K562 (cell line): ENCODE results near the gene C13orf46. TPM values are rescaled to one million over a fixed set of nuclear protein-coding genes. Genes with fewer than 3 reads are reported as not detected.

Source experiments
- ATAC-seq: fragments of 200-7000 bp; cut with Tn5 transposase; 3 replicates; pipeline ENCODE4 v1.9.1; 2020; ENCODE audit warnings: moderate library complexity
- BruUV-seq: library from RNA; stranded (reverse); fragments of 400-500 nt; replicated peaks from 2 replicates; lab custom pipeline; 2021; lab: Mats Ljungman, UMichigan
- CTCF ChIA-PET: fragments of 300-600 bp; formaldehyde crosslinking; extraction: SDS; loops from one replicate; lab custom pipeline; 2021; ENCODE audit warnings: low intra/inter-chr PET ratio; lab: Yijun Ruan, JAX
- POLR2A ChIA-PET: fragments of 300-600, 350-650 bp; sonication (Branson Sonifier 250); formaldehyde crosslinking; extraction: SDS; loops from one replicate; lab custom pipeline; 2021; ENCODE audit warnings: antibody characterized with exemption, inconsistent platforms; lab: Yijun Ruan, JAX
- DNase-seq, 4 experiments: peaks; one replicate each; pipeline versions ENCODE4 v3.0.0 to v3.0.0-alpha.2; 2011 to 2018; ENCODE audit warnings: low spot score in 3 of 4, mixed read lengths in 3 of 4; ENCODE audit errors: extremely low read depth in 1 of 4
- FAIRE-seq: peaks from 2 replicates; lab custom pipeline; 2011; peaks lifted over from hg19 to GRCh38; lab: Jason Lieb, UNC
- H2AFZ ChIP-seq: 2 replicates; pipeline ENCODE4 v1.6.0; 2011; ENCODE audit warnings: low read depth, low read length, control low read depth, inconsistent platforms
- H3K27ac ChIP-seq: fragments of 200-600 bp; 3 replicates; pipeline ENCODE4 v1.8.0; 2011; ENCODE audit warnings: low read depth, mild to moderate bottlenecking, control low read depth, inconsistent platforms, low read length, moderate library complexity, mixed read lengths; ENCODE audit errors: extremely low read depth
- H3K27me3 ChIP-seq, 2 experiments: fragments of 300-600 bp in 1 of 2; 2 replicates in 1 of 2; 3 replicates in 1 of 2; pipeline versions ENCODE4 v1.6.0 to v1.8.0; 2011; ENCODE audit warnings: inconsistent platforms in 2 of 2, low read length in 2 of 2, mild to moderate bottlenecking in 1 of 2, mixed read lengths in 1 of 2, moderate library complexity in 1 of 2; ENCODE audit not compliant: control insufficient read depth in 2 of 2, insufficient read depth in 2 of 2
- H3K36me3 ChIP-seq: fragments of 300-600 bp; 3 replicates; pipeline ENCODE4 v1.8.0; 2011; ENCODE audit warnings: mild to moderate bottlenecking, low read length, inconsistent platforms; ENCODE audit not compliant: control insufficient read depth, insufficient read depth
- H3K4me1 ChIP-seq, 2 experiments: fragments of 200-600 bp in 1 of 2; replicated peaks in 1 of 2; 2 replicates in 1 of 2; 3 replicates in 1 of 2; pipeline versions ENCODE4 v1.5.1 to v1.8.0; 2011; ENCODE audit warnings: inconsistent platforms in 2 of 2, low read length in 2 of 2, mild to moderate bottlenecking in 1 of 2, mixed read lengths in 1 of 2, moderate library complexity in 1 of 2; ENCODE audit not compliant: control insufficient read depth in 2 of 2, insufficient read depth in 2 of 2
- H3K4me2 ChIP-seq: 2 replicates; pipeline ENCODE4 v1.6.1; 2011; ENCODE audit warnings: low read length, control low read depth, inconsistent platforms, mixed read lengths; ENCODE audit not compliant: insufficient read depth
- H3K4me3 ChIP-seq: fragments of 200-600 bp; sonication (generic), shearing (Covaris generic); 2 replicates; pipeline ENCODE4 v1.5.1; 2016; ENCODE audit warnings: control low read depth, inconsistent platforms
- H3K79me2 ChIP-seq: fragments of 200-600 bp; 3 replicates; pipeline ENCODE4 v1.8.0; 2011; ENCODE audit warnings: low read length, inconsistent platforms; ENCODE audit not compliant: control insufficient read depth, insufficient read depth
- H3K9ac ChIP-seq, 2 experiments: 2 replicates each; pipeline versions ENCODE4 v1.6.0 to v1.6.1; 2011; ENCODE audit warnings: low read depth in 2 of 2, low read length in 2 of 2, control low read depth in 1 of 2, inconsistent platforms in 1 of 2, mild to moderate bottlenecking in 1 of 2, mixed read lengths in 1 of 2; ENCODE audit not compliant: insufficient read depth in 1 of 2
- H3K9me1 ChIP-seq: one replicate; pipeline ENCODE4 v1.6.0; 2011; ENCODE audit warnings: inconsistent platforms, mild to moderate bottlenecking, low read length, moderate library complexity; ENCODE audit not compliant: control insufficient read depth, insufficient read depth
- H3K9me3 ChIP-seq: replicated peaks from 2 replicates; pipeline ENCODE4 v1.5.1; 2011; ENCODE audit warnings: low read depth, low read length, inconsistent platforms; ENCODE audit not compliant: control insufficient read depth, insufficient read depth
- H4K20me1 ChIP-seq: replicated peaks from 2 replicates; pipeline ENCODE4 v1.6.1; 2011; ENCODE audit warnings: low read length, inconsistent platforms, mixed read lengths; ENCODE audit not compliant: control insufficient read depth, insufficient read depth
- CBFB ChIP-seq: sonication (generic); formaldehyde crosslinking; IDR thresholded peaks from 2 replicates; pipeline ENCODE4 v1.4.0; 2020; ENCODE audit warnings: mild to moderate bottlenecking, missing genetic modification reagents
- CXXC5 ChIP-seq: fragments of 250-450 bp; sonication (Bioruptor Pico); IDR thresholded peaks from 2 replicates; pipeline ENCODE4 v1.8.0; 2022; ENCODE audit warnings: inconsistent platforms, mild to moderate bottlenecking, moderate library complexity
- DACH1 ChIP-seq: fragments of 450-650 bp; IDR thresholded peaks from 2 replicates; pipeline ENCODE4 v1.6.1; 2018; ENCODE audit not compliant: partially characterized antibody
- DPF2 ChIP-seq: fragments of 450-650 bp; IDR thresholded peaks from 2 replicates; pipeline ENCODE4 v1.6.1; 2016
- HDAC1 ChIP-seq, 2 experiments: fragments of 450-650 bp; IDR thresholded peaks; 2 replicates each; pipeline ENCODE4 v1.6.1; 2016 to 2017; ENCODE audit warnings: inconsistent platforms in 1 of 2, mild to moderate bottlenecking in 1 of 2, moderate library complexity in 1 of 2
- NFIX ChIP-seq: fragments of 250-450 bp; sonication (Bioruptor Pico); IDR thresholded peaks from 2 replicates; pipeline ENCODE4 v1.4.0; 2020; ENCODE audit warnings: low read depth, mild to moderate bottlenecking, moderate library complexity
- PHB2 ChIP-seq: fragments of 450-650 bp; IDR thresholded peaks from 2 replicates; pipeline ENCODE4 v1.6.1; 2017; ENCODE audit warnings: low read depth
- POLR2B ChIP-seq: fragments of 450-650 bp; IDR thresholded peaks from 2 replicates; pipeline ENCODE4 v1.6.1; 2018; ENCODE audit warnings: low read depth; ENCODE audit not compliant: partially characterized antibody
- SMAD4 ChIP-seq: fragments of 250-450 bp; sonication (Bioruptor Pico); conservative IDR thresholded peaks from 2 replicates; pipeline ENCODE4 v1.8.0; 2021; ENCODE audit warnings: inconsistent platforms, mild to moderate bottlenecking, moderate library complexity
- SP2 ChIP-seq: IDR thresholded peaks from 2 replicates; pipeline ENCODE4 v1.6.1; 2011; ENCODE audit warnings: mild to moderate bottlenecking, low read depth, low read length, moderate library complexity; ENCODE audit not compliant: poor library complexity, severe bottlenecking; ENCODE audit errors: extremely low read depth
- TAF7 ChIP-seq: fragments of 450-650 bp; IDR thresholded peaks from 2 replicates; pipeline ENCODE4 v1.6.1; 2016; ENCODE audit warnings: missing genetic modification characterization, missing compliant biosample characterization
- ZNF561 ChIP-seq: fragments of 450-650 bp; formaldehyde crosslinking; conservative IDR thresholded peaks from 2 replicates; pipeline ENCODE4 v1.4.0; 2020; ENCODE audit warnings: mild to moderate bottlenecking, moderate library complexity
- WGBS: fragments of 100-300 bp; shearing (Covaris generic); methylation state at CpG from one replicate; pipeline ENCODE4 v1.1.6; 2016; ENCODE audit warnings: low coverage, mixed read lengths; ENCODE audit not compliant: insufficient coverage; ENCODE audit errors: missing lambda C conversion rate; 5-methylcytosine and 5-hydroxymethylcytosine counted together
- in situ Hi-C: fragments of 300-500 bp; cut with MboI; formaldehyde crosslinking; loops from 4 replicates; pipeline ENCODE4 v1.15.0; 2018; ENCODE audit warnings: inconsistent platforms, mixed read lengths
- intact Hi-C: fragments of 100-400 bp; cut with micrococcal nuclease; formaldehyde crosslinking; loops from 2 replicates; pipeline ENCODE4 v1.14.2; 2022
- polyA plus RNA-seq, 8 experiments: library from polyadenylated mRNA; depleted of rRNA in 4 of 8; stranded (reverse) in 5 of 8; unstranded in 3 of 8; fragments of >200 nt; fragmentation: Nextera tagmentation in 2 of 8; fragmentation: Illumina TruSeq in 1 of 8; extraction: Ambion mirVana in 2 of 8; extraction: Trizol in 1 of 8; gene quantifications; 2 replicates each; pipeline versions ENCODE4 v1.2.1 to v1.2.3, GENCODE V29; 2011 to 2014; ENCODE audit warnings: inconsistent platforms in 1 of 8, missing spikeins in 1 of 8
- total RNA-seq, 7 experiments: library from RNA; depleted of rRNA in 6 of 7; stranded (reverse); fragments of >200 nt in 6 of 7; fragmentation: Illumina TruSeq in 2 of 7; extraction: Trizol in 2 of 7; gene quantifications; 2 replicates each; pipeline versions ENCODE4 v1.2.1 to v1.2.3, GENCODE V29; 2011 to 2021; ENCODE audit warnings: low replicate concordance in 1 of 7
- TF ChIP-seq, protein P1 (sequence below): fragments of 250-450 bp; sonication (Bioruptor Pico); IDR thresholded peaks from 2 replicates; pipeline ENCODE4 v1.5.0; 2020; ENCODE audit warnings: mild to moderate bottlenecking

C13orf46 gene
- total and polyA plus RNA-seq, 9 of the 15 experiments (the other 6 are each of a cell fraction or from before 2014, with no cell fraction given): 0.04 to 0.24 (median 0.05) TPM; not detected in 4

DNA sequence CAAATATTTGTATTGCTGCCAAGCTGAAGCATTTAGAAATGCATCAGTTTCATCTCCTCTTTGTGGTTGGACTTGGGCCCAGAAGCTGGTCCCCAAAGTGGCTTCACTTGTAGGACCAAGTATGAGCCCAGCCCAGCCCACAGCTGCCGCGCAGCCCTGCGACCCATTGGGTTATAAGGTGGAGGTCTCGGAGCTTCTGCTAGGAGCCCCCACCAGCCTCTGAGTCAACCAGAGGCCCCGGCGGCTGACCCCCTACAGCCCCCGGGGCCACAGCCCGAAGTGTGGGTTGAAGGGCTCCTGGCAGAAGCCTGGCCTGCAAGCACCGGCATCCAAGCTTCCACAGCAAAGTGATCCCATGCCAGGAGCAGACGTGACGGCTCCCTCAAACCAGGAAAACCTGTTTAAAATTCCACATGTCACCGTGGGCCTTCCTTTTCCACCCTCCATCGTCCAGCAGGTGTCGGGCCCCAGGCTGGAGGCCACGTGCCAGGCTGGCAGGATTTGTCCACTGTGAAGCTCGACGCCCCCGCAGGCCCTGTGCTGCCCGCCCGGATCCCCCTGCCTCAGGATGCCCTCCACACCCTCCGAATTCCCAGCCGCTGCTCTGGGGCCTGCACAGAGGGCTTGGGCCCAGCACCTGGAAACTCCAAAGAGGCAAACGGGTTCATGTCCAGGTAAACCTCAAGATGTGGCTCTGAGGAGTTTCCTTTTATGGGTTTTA, 54.7 kb downstream of the C13orf46 start (continued):
- no peak for TF ChIP-seq ZNF561 (CRISPR knock-in tag)
- no peak for TF ChIP-seq DPF2

DNA sequence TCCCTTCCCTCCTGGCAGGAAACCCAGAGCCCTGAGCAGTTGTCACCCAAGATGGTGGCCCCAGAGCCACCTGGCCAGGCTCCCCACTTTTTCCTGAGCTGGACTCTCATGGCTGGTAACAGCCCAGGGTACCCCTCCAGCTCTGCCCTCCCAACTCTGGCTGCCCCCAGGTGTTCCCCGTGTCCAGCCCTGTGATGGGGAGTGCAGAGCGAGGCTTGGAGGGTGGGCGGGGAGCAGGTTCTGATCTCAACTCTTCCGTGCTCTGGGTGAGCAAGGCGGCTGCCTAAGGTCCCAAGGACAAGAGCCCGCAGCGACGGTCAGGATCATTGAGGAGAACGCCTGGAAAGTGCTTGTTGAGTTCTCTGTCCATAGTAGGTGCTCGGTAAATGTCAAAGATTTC, 55.3 kb downstream of the C13orf46 start:
- Histone ChIP-seq H3K79me2 (no peaks in the 10 kb centered on the region), H3K4me2 (no peak overlapping the region), H3K9ac (no peak overlapping the region), H3K4me3 (no peak overlapping the region), H3K27me3 (peaks cover 28 to 89% of the 10 kb centered on the region in 2 experiments; a peak in 4 of 5 replicates), H3K27ac (no peak overlapping the region), H4K20me1 (0 out of 2 replicates have a peak, but pooled peaks cover 4% of the 10 kb centered on the region), H3K9me3 (0 out of 2 replicates have a peak, but pooled peaks cover 2% of the 10 kb centered on the region), H3K4me1 (peaks cover 0 to 9% of the 10 kb centered on the region in 2 experiments; a peak in 2 of 5 replicates), H3K36me3 (no peaks in the 10 kb centered on the region), H3K9me1 (no peaks in the 10 kb centered on the region)
- POLR2A ChIA-PET: interaction anchor here (0.7 to 1.2 kb wide), 2 partner anchors 11 to 950 kb away, joined by 3 read pairs; no protein-coding TSS in a partner anchor
- in situ Hi-C loops (loop anchor here (10.0 kb wide), 2 partner anchors 94 to 264 kb away; partner anchors contain the start of gene ATP4B), intact Hi-C loops (no loop called here)
- FAIRE-seq (no peak), ATAC-seq (no peak), DNase-seq (no peak)
- CTCF ChIA-PET: no interaction called here
- TF ChIP-seq SP2 (no peak), NFIX (CRISPR knock-in tag) (no peak), CBFB (no peak), DACH1 (no peak), CXXC5 (CRISPR knock-in tag) (no peak), TAF7 (tag) (no peak), SMAD4 (no peak), PHB2 (no peak), POLR2B (no peak), HDAC1 (IDR thresholded peaks at IDR 0.05) (no peak)
- TF ChIP-seq, protein P1, sequence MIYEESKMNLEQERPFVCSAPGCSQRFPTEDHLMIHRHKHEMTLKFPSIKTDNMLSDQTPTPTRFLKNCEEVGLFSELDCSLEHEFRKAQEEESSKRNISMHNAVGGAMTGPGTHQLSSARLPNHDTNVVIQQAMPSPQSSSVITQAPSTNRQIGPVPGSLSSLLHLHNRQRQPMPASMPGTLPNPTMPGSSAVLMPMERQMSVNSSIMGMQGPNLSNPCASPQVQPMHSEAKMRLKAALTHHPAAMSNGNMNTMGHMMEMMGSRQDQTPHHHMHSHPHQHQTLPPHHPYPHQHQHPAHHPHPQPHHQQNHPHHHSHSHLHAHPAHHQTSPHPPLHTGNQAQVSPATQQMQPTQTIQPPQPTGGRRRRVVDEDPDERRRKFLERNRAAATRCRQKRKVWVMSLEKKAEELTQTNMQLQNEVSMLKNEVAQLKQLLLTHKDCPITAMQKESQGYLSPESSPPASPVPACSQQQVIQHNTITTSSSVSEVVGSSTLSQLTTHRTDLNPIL (CRISPR knock-in tag): no peak
- TF ChIP-seq, all 486 proteins: peak for 0
- BruUV-seq: no TSS peak
- WGBS: 7% methylated on average over 10 of the region's 10 CpGs
- no peak overlapping the region for H2AFZ ChIP-seq
